A549 (cell line): ENCODE results near the gene DCAF10. TPM values are rescaled to one million over a fixed set of nuclear protein-coding genes. Genes with fewer than 3 reads are reported as not detected.

Experiments used
- ATAC-seq, 2 experiments: fragments of 200-7000 bp in 1 of 2; fragments of >200 bp in 1 of 2; cut with Nextera tagmentation in 1 of 2; cut with Tn5 transposase in 1 of 2; 3 replicates each; pipeline versions ENCODE4 v1.8.0 to v1.9.1; 2018 to 2020; ENCODE audit warnings: mild to moderate bottlenecking in 1 of 2, moderate library complexity in 1 of 2
- CTCF ChIA-PET: fragments of 300-600 bp; sonication (Branson Sonifier 250); formaldehyde crosslinking; extraction: SDS; loops from one replicate; lab custom pipeline; 2021; ENCODE audit warnings: antibody characterized with exemption, inconsistent platforms; lab: Yijun Ruan, JAX
- POLR2A ChIA-PET: fragments of 350-600 bp; formaldehyde crosslinking; extraction: SDS; loops from one replicate; lab custom pipeline; 2021; ENCODE audit warnings: antibody characterized with exemption, inconsistent platforms; lab: Yijun Ruan, JAX
- DNase-seq, 2 experiments: peaks; one replicate each; pipeline versions ENCODE4 v3.0.0 to v3.0.0-alpha.2; 2011 to 2016; ENCODE audit warnings: low read depth in 1 of 2, low spot score in 1 of 2
- FAIRE-seq: peaks from 2 replicates; lab custom pipeline; 2011; peaks lifted over from hg19 to GRCh38; lab: Jason Lieb, UNC
- H3K27ac ChIP-seq, 2 experiments: fragments of >200 bp; sonication (Bioruptor Twin); formaldehyde crosslinking; 3 replicates each; pipeline ENCODE4 v1.5.1; 2016 to 2017
- H3K4me1 ChIP-seq: fragments of >200 bp; sonication (Bioruptor Twin); formaldehyde crosslinking; 3 replicates; pipeline ENCODE4 v1.6.1; 2016
- H3K4me2 ChIP-seq: fragments of >200 bp; sonication (Bioruptor Twin); formaldehyde crosslinking; 3 replicates; pipeline ENCODE4 v1.6.1; 2016
- H3K4me3 ChIP-seq: fragments of >200 bp; sonication (Bioruptor Twin); formaldehyde crosslinking; 3 replicates; pipeline ENCODE4 v1.5.1; 2016
- H3K9me3 ChIP-seq: fragments of >200 bp; sonication (Bioruptor Twin); formaldehyde crosslinking; 3 replicates; pipeline ENCODE4 v1.6.1; 2016
- CEBPB ChIP-seq, 2 experiments: fragments of >200 bp in 1 of 2; sonication (Bioruptor Twin) in 1 of 2; formaldehyde crosslinking in 1 of 2; IDR thresholded peaks; 2 replicates each; pipeline ENCODE4 v1.6.1; 2012 to 2016
- CHD4 ChIP-seq: fragments of 200-600 bp; sonication (generic); IDR thresholded peaks from 2 replicates; pipeline ENCODE4 v1.6.1; 2016; ENCODE audit warnings: antibody characterized with exemption, mild to moderate bottlenecking, borderline replicate concordance
- E2F6 ChIP-seq: IDR thresholded peaks from 2 replicates; pipeline ENCODE4 v1.6.1; 2012; ENCODE audit warnings: low read depth, borderline replicate concordance
- ESRRA ChIP-seq: fragments of 150-350 bp; IDR thresholded peaks from 2 replicates; pipeline ENCODE4 v1.6.1; 2014; ENCODE audit warnings: mild to moderate bottlenecking, low read length, borderline replicate concordance
- HEYL ChIP-seq: fragments of 250-450 bp; sonication (Bioruptor Pico); IDR thresholded peaks from 2 replicates; pipeline ENCODE4 v1.8.0; 2021; ENCODE audit warnings: mild to moderate bottlenecking, moderate library complexity
- HOXB5 ChIP-seq: fragments of 250-450 bp; sonication (Bioruptor Pico); IDR thresholded peaks from 2 replicates; pipeline ENCODE4 v1.5.0; 2020; ENCODE audit warnings: mild to moderate bottlenecking, moderate library complexity
- JUNB ChIP-seq: fragments of >200 bp; sonication (Bioruptor Twin); formaldehyde crosslinking; IDR thresholded peaks from 2 replicates; pipeline ENCODE4 v1.6.1; 2016
- KDM1A ChIP-seq: fragments of 200-600 bp; sonication (generic); IDR thresholded peaks from 2 replicates; pipeline ENCODE4 v1.6.1; 2016; ENCODE audit warnings: low read depth, mild to moderate bottlenecking
- KDM5A ChIP-seq: fragments of 200-600 bp; sonication (generic); IDR thresholded peaks from 2 replicates; pipeline ENCODE4 v1.6.1; 2016; ENCODE audit warnings: antibody characterized with exemption, mild to moderate bottlenecking
- MAZ ChIP-seq: fragments of 150-350 bp; IDR thresholded peaks from 2 replicates; pipeline ENCODE4 v1.6.1; 2014; ENCODE audit warnings: antibody characterized with exemption, low read depth, low read length, borderline replicate concordance
- NFE2L2 ChIP-seq: fragments of 150-350 bp; conservative IDR thresholded peaks from 2 replicates; pipeline ENCODE4 v1.6.1; 2014; ENCODE audit warnings: low read length
- NPAS2 ChIP-seq: fragments of 250-450 bp; sonication (Bioruptor Pico); IDR thresholded peaks from 2 replicates; pipeline ENCODE4 v1.8.0; 2022; ENCODE audit warnings: mild to moderate bottlenecking, moderate library complexity, borderline replicate concordance
- RAD21 ChIP-seq, 2 experiments: fragments of >200 bp in 1 of 2; sonication (Bioruptor Twin) in 1 of 2; formaldehyde crosslinking in 1 of 2; IDR thresholded peaks in 1 of 2; conservative IDR thresholded peaks in 1 of 2; 2 replicates in 1 of 2; 3 replicates in 1 of 2; pipeline ENCODE4 v1.6.1; 2012 to 2018; ENCODE audit warnings: inconsistent platforms in 1 of 2
- RCOR1 ChIP-seq: fragments of 150-350 bp; IDR thresholded peaks from 2 replicates; pipeline ENCODE4 v1.6.1; 2014; ENCODE audit warnings: antibody characterized with exemption, low read length, low read depth
- RFX5 ChIP-seq: fragments of 450-650 bp; IDR thresholded peaks from 2 replicates; pipeline ENCODE4 v1.7.1; 2014; ENCODE audit warnings: antibody characterized with exemption, mild to moderate bottlenecking, moderate library complexity
- SREBF2 ChIP-seq: fragments of 450-650 bp; IDR thresholded peaks from 2 replicates; pipeline ENCODE4 v1.6.1; 2014; ENCODE audit warnings: mild to moderate bottlenecking, moderate library complexity
- TFCP2L1 ChIP-seq: fragments of 250-450 bp; sonication (Bioruptor Pico); IDR thresholded peaks from 2 replicates; pipeline ENCODE4 v1.5.0; 2021; ENCODE audit warnings: mild to moderate bottlenecking
- TP53 ChIP-seq: fragments of 250-450 bp; sonication (Bioruptor Pico); IDR thresholded peaks from 2 replicates; pipeline ENCODE4 v1.5.0; 2021; ENCODE audit warnings: mild to moderate bottlenecking, moderate library complexity
- ZNF302 ChIP-seq: fragments of 250-450 bp; sonication (Bioruptor Pico); IDR thresholded peaks from 2 replicates; pipeline ENCODE4 v1.9.0; 2021; ENCODE audit warnings: inconsistent platforms, mild to moderate bottlenecking, moderate library complexity
- WGBS: methylation state at CpG from one replicate; pipeline ENCODE4 v1.1.6; 2017; ENCODE audit errors: missing lambda C conversion rate; 5-methylcytosine and 5-hydroxymethylcytosine counted together
- polyA plus RNA-seq, 4 experiments: library from polyadenylated mRNA; depleted of rRNA in 3 of 4; stranded (reverse); fragments of >200 nt; fragmentation: RNase III in 1 of 4; extraction: RNeasy Plus Mini Kit Qiagen cat#74134 plus additional on column Dnase treatment in 1 of 4; gene quantifications; 2 replicates in 3 of 4; 3 replicates in 1 of 4; pipeline ENCODE4 v1.2.3, GENCODE V29; 2011 to 2017
- TF ChIP-seq, protein P1 (sequence below): fragments of 450-650 bp; IDR thresholded peaks from 2 replicates; pipeline ENCODE4 v1.6.1; 2014; ENCODE audit warnings: antibody characterized with exemption
- TF ChIP-seq, protein P2 (sequence below): fragments of 200-600 bp; sonication (generic); IDR thresholded peaks from 2 replicates; pipeline ENCODE4 v1.6.1; 2016; ENCODE audit warnings: antibody characterized with exemption, mild to moderate bottlenecking, moderate library complexity

DCAF10 gene
- polyA plus RNA-seq, 2 of the 4 experiments (the other 2 are of a cell fraction): 11.5 to 25.8 TPM

GRCh38 chr9:37827483-37828165 lies 27.0 kb downstream of the DCAF10 start:
- WGBS: 86% methylated on average over 4 of the region's 4 CpGs
- no peak for ATAC-seq
- CTCF ChIA-PET: interaction anchor here (0.7 kb wide), 1 partner anchor 143 kb away, joined by 3 read pairs; no protein-coding TSS in a partner anchor
- no peak overlapping the region for H3K4me3 ChIP-seq
- TF ChIP-seq SREBF2 (no peak), NPAS2 (no peak), CEBPB (IDR thresholded peaks at IDR 0.05) (no peak), TFCP2L1 (CRISPR knock-in tag) (no peak), KDM1A (no peak), MAZ (no peak), RAD21 (conservative IDR thresholded peaks at IDR 0.05 in 1 of 2, IDR thresholded peaks at IDR 0.05 in 1 of 2) (no peak), CHD4 (no peak), RFX5 (no peak), E2F6 (no peak), HEYL (no peak), HOXB5 (CRISPR knock-in tag) (no peak), KDM5A (no peak), ESRRA (no peak), TP53 (CRISPR knock-in tag) (no peak), JUNB (no peak)
- TF ChIP-seq, protein P1, sequence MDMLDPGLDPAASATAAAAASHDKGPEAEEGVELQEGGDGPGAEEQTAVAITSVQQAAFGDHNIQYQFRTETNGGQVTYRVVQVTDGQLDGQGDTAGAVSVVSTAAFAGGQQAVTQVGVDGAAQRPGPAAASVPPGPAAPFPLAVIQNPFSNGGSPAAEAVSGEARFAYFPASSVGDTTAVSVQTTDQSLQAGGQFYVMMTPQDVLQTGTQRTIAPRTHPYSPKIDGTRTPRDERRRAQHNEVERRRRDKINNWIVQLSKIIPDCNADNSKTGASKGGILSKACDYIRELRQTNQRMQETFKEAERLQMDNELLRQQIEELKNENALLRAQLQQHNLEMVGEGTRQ: no peak
- TF ChIP-seq, protein P2, sequence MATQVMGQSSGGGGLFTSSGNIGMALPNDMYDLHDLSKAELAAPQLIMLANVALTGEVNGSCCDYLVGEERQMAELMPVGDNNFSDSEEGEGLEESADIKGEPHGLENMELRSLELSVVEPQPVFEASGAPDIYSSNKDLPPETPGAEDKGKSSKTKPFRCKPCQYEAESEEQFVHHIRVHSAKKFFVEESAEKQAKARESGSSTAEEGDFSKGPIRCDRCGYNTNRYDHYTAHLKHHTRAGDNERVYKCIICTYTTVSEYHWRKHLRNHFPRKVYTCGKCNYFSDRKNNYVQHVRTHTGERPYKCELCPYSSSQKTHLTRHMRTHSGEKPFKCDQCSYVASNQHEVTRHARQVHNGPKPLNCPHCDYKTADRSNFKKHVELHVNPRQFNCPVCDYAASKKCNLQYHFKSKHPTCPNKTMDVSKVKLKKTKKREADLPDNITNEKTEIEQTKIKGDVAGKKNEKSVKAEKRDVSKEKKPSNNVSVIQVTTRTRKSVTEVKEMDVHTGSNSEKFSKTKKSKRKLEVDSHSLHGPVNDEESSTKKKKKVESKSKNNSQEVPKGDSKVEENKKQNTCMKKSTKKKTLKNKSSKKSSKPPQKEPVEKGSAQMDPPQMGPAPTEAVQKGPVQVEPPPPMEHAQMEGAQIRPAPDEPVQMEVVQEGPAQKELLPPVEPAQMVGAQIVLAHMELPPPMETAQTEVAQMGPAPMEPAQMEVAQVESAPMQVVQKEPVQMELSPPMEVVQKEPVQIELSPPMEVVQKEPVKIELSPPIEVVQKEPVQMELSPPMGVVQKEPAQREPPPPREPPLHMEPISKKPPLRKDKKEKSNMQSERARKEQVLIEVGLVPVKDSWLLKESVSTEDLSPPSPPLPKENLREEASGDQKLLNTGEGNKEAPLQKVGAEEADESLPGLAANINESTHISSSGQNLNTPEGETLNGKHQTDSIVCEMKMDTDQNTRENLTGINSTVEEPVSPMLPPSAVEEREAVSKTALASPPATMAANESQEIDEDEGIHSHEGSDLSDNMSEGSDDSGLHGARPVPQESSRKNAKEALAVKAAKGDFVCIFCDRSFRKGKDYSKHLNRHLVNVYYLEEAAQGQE: no peak
- TF ChIP-seq, all 56 proteins: peak for 0
- Histone ChIP-seq H3K27ac (no peak overlapping the region), H3K4me1 (no peaks in the 10 kb centered on the region), H3K4me2 (no peak overlapping the region), H3K9me3 (no peaks in the 10 kb centered on the region)
- FAIRE-seq (no peak), DNase-seq (no peak)
- POLR2A ChIA-PET: no interaction called here

- ATAC-seq (no peak), DNase-seq (no peak), FAIRE-seq (no peak)
- ChIA-PET CTCF (no interaction called here), POLR2A (no interaction called here)
- no peak for TF ChIP-seq RAD21 (conservative IDR thresholded peaks at IDR 0.05 in 1 of 2, IDR thresholded peaks at IDR 0.05 in 1 of 2)
- no peak for TF ChIP-seq JUNB
- TF ChIP-seq HOXB5 (CRISPR knock-in tag): no peak
- TF ChIP-seq NFE2L2: no peak
- no peak for TF ChIP-seq ZNF302
- no peak for TF ChIP-seq RCOR1
- TF ChIP-seq NPAS2: no peak
- peaks cover 11% of the 10 kb centered on the region for H3K4me1 ChIP-seq
- H3K4me2 ChIP-seq: no peak overlapping the region
- H3K9me3 ChIP-seq: no peaks in the 10 kb centered on the region
- H3K27ac ChIP-seq: no peak overlapping the region
- no peak overlapping the region for H3K4me3 ChIP-seq
- 96% methylated on average over 13 of the region's 13 CpGs for WGBS
Measured at GRCh38 chr9:37835821-37836220, 35.2 kb downstream of the DCAF10 start.
